HG02798 (cell line): ENCODE data around the gene INF2.
A peak's percentile ranks its signal among the peaks of the same experiment; 100 is the strongest.

Experiments used
- ATAC-seq: cut with Tn5 transposase; IDR thresholded peaks from one replicate; pipeline ENCODE4 v1.9.1; 2021; ENCODE audit warnings: mild to moderate bottlenecking; ENCODE audit not compliant: unreplicated experiment, poor library complexity

The INF2 gene

GRCh38 chr14:104700225-104700651 lies 10.8 kb downstream of the INF2 start:
- no peak for ATAC-seq

DNA sequence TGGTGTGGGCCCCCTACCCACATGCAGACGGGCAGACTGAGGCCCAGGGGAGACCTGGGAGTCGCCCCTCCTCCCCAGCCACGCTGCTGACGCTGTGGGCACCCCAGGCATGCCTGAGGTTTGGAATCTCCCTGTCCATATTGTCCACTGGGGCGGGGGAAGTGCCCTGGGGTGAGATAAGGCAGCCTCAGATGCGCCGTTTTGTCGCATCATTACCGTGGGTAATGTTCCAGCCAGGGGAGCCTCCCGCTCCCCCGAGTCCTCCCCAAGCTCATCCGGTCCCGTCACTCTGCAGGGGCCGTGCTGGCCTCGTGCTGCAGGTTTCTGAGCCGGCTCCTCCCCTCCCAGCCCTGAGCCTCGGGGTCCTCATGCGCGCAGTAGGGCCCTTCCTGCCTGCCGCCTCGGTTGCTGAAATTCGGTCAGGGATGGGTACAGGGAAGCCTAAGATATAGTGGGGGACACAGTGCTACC lies 11.4 kb downstream of the INF2 start:
- ATAC-seq: no peak

DNA sequence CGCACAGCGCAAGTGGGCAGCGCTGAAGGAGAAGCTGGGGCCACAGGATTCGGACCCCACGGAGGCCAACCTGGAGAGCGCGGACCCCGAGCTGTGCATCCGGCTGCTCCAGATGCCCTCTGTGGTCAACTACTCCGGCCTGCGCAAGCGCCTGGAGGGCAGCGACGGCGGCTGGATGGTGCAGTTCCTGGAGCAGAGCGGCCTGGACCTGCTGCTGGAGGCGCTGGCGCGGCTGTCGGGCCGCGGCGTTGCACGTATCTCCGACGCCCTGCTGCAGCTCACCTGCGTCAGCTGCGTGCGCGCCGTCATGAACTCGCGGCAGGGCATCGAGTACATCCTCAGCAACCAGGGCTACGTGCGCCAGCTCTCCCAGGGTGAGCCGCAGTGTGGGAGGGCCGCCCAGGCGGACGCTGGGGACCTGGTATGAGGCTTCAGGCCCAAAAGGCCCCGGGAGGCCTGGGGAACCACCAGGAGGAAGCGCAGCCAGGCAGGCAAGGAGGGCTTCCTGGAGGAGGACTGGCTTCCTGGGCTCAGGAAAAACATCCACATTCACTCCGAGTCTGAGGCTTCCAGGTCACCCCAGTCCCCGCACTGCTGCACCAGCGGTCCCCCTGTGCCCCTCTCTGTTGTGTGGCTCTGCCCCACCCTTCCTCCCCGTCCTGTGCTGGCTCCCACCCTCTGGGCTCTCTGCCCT lies 12.1 kb downstream of the INF2 start:
- ATAC-seq: no peak

DNA sequence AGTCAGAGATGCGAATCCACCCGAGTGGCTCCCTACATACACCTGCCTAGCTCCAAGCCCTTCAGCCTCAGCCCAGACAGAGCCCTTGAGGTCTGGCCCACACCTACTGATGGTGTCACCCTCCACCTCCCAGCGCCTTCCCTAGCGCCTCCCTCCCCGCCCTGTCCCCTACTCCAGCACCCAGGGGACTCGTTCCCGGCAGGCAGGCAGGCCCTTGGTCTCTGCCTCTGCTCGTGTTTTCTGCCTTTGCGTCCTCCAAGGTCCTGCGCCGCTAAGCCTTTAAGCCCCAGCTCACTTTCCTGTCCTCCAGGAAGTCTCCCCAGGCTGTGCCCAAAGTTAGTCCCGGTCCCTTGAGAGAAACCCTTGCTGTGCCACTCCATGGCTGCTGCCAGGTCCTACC lies 12.7 kb downstream of the INF2 start:
- ATAC-seq: no peak

GRCh38 chr14:104702673-104703072 lies 13.3 kb downstream of the INF2 start:
- no peak for ATAC-seq

DNA sequence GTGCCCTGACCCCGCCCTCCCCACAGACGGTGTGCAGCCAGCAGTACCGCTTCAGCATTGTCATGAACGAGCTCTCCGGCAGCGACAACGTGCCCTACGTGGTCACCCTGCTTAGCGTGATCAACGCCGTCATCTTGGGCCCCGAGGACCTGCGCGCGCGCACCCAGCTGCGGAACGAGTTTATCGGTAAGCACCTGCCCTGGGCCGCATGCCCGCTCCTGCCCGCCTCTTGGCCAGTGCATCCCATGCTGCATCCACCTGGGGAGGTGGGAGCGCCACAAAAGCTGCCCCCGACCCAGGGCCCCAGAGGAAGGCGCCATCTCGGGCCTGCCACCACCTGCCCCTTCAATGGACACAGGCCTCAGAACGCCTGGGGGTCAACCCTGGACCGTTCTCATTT lies 13.9 kb downstream of the INF2 start:
- ATAC-seq: no peak

DNA sequence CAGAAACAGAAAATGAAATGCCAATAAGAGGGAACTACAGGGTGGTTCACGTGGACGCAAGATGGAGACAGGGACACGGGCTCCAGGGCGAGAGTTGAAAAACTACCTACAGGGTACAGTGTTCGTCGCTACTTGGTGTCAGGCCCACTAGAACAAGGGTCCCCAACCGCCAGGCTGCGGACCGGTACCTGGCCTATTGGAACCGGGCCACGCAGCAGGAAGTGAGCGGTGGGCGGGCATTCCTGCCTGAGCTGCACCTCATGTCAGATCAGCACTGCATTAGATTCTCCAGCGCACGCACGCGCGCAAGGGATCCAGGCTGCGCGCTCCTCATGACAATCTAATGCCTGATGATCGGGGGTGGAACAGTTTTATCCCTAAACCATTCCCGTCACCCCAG lies 14.8 kb downstream of the INF2 start:
- ATAC-seq: no peak

DNA sequence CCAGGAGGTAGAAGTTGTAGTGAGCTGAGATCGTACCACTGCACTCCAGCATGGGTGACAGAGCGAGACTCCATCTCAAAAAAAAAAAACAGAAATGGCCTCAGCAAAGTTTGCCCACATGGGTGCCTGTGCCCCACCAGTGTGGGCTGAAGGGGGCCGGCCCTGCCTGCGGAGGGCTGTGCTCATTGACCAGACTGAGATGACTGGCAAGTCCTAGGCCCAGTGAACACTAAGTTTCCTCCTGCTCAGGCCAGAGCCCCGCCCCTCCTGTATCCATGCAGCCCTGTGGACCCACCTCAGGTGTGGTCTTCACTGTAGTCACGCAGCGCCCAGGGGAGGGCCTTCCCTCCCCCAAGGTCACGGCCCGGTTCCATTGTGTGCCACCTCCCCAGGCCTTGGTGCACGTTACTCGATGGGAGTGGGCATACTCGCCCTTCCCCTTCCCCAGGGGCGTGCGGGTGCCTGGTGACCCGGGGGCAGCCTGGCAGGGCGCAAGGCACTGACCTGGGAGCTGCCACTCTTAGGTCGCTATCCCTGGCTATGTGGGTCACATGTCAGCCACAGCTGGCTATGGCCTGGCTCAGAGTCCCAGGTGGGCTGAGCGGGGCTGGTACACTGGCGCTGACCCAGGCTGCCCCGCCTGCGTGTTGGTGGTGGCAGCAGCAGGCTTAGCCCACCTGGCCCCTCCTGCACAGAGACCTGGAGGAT lies 16.1 kb downstream of the INF2 start:
- no peak for ATAC-seq

- no peak for ATAC-seq
These were observed 17.6 kb downstream of the INF2 start for GRCh38 chr14:104706733-104707607.

DNA sequence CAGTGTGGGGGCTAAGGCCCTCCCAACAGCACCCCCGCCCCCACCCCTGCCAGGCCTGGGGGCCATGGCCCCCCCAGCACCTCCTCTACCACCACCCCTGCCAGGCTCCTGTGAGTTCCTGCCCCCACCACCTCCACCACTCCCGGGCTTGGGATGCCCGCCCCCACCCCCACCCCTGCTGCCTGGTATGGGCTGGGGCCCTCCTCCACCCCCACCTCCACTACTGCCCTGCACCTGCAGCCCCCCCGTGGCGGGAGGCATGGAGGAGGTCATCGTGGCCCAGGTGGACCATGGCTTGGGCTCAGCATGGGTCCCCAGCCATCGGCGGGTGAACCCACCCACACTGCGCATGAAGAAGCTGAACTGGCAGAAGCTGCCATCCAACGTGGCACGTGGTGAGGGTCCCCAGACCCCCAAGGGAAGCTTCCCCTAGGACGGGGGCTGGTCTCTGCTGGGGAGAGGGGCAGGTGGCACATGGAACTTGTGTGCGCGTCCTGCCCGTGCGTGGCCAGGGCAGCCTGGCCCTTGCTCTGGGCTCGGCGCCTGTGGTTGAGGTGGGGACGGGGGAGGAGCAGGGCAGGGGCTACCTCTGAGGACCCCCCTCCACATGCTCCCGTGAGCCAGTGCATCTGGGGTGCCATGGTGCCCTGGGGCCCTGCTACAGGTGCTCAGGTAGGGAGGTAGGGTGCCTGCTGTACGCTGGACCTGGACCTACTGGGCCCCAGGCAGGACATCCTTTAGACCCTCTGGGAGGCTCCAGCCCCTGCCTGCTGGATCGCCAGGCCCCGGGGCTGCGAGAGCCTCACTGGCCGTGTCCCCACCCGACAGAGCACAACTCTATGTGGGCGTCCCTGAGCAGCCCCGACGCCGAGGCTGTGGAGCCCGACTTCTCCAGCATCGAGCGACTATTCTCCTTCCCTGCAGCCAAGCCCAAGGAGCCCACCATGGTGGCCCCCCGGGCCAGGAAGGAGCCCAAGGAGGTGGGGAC lies 18.5 kb downstream of the INF2 start:
- ATAC-seq: no peak

DNA sequence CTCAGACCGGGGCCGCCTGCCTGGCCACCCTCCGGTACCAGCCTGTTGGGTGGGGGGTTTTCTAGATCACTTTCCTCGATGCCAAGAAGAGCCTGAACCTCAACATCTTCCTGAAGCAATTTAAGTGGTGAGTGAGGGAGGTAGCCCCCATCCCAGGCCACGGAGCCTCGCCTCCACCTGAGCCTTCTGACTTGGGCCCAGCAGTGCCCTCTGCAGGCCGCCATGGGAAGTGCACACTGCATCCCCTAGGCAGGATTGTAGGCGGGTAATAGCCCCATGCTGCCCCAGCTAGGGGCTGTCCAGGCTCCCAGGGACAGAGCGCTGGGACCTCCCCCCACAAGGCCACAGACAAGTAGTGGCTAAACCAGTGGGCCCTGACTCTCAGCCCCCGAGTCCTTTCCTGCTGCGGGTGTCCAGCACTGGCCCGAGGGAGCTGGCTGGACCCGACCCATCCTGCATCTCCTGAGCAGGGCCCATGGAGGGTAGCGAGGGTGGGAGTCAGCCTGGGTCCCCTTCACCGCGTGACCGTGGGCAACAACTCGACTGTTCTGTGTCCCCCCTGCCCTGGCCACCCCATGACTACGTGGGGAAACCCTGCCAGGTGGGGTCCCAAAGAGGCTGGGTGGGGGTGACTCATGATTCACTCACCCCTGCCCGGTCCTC lies 19.3 kb downstream of the INF2 start:
- peak; percentile 56 for ATAC-seq

DNA sequence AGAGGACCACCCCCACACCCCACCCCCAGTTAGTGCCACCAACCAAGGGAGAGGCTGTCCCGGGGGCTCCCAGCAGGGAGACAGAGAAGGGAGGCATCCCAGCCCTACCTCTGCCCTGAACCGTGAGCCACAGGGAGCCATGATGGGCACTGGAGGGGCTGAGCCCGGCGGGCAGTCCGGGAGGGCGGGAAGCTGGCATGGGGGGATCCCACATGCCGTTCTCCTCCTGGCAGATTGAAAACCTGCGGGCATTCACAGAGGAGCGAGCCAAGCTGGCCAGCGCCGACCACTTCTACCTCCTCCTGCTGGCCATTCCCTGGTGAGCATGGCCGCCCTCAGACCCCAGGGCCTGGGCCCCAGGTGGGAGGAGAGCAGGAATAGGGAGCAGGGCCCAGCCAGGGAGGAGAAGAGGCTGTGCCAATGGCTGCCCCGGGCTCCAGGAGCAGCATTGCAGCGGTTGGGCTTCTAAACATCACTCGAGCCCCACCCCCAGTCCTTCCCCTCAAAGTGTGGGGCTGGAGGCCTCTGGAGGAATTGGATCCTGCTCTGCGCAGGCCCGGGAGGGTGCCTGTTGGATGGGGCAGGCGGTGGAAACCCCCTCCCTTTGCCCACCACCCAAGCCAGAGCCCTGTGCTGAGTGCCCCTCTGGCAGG lies 20.1 kb downstream of the INF2 start:
- ATAC-seq: no peak

- ATAC-seq: no peak
These were observed 20.8 kb downstream of the INF2 start for GRCh38 chr14:104710071-104710735.

- no peak for ATAC-seq
These were observed 23.7 kb downstream of the INF2 start for GRCh38 chr14:104712881-104713734.

DNA sequence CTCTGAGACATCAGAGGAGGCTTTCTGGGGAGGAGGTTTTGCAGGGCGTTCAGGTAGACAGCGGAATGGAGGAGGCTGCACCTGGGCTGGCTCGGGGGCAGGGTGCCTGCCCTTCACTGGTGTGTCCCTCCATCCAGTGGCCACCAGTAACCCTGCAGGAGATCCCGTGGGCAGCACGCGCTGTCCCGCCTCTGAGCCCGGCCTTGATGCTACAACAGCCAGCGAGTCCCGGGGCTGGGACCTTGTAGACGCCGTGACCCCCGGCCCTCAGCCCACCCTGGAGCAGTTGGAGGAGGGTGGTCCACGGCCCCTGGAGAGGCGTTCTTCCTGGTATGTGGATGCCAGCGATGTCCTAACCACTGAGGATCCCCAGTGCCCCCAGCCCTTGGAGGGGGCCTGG lies 24.6 kb downstream of the INF2 start:
- no peak for ATAC-seq

GRCh38 chr14:104714681-104715080 lies 25.3 kb downstream of the INF2 start:
- ATAC-seq: no peak

GRCh38 chr14:104715416-104715815 lies 26.0 kb downstream of the INF2 start:
- no peak for ATAC-seq
